H1 (cell line): ENCODE results near the gene HIPK2. TPM values are rescaled to one million over a fixed set of nuclear protein-coding genes. Genes with fewer than 3 reads are reported as not detected.

ENCODE experiments used
- CTCF ChIA-PET: fragments of 300-600 bp; sonication (Branson Sonifier 250); formaldehyde crosslinking; loops from one replicate; lab custom pipeline; 2021; ENCODE audit not compliant: partially characterized antibody; lab: Charles Lee
- POLR2A ChIA-PET: fragments of 300-600 bp; sonication (Branson Sonifier 250); formaldehyde crosslinking; loops from one replicate; lab custom pipeline; 2021; ENCODE audit warnings: inconsistent platforms; ENCODE audit not compliant: partially characterized antibody; lab: Charles Lee
- DNase-seq, 2 experiments: peaks; one replicate each; pipeline versions ENCODE4 v3.0.0 to v3.0.0-alpha.2; 2010 to 2022; ENCODE audit warnings: low spot score in 2 of 2, low read depth in 1 of 2, mixed read lengths in 1 of 2
- FAIRE-seq: peaks from 2 replicates; lab custom pipeline; 2011; peaks lifted over from hg19 to GRCh38; lab: Jason Lieb, UNC
- H2AFZ ChIP-seq: 2 replicates; pipeline ENCODE4 v1.8.1; 2012; ENCODE audit warnings: low read length, inconsistent platforms
- H2AK5ac ChIP-seq: 2 replicates; pipeline ENCODE4 v1.6.1; 2013; ENCODE audit warnings: low read depth, low read length
- H2BK120ac ChIP-seq: replicated peaks from 2 replicates; pipeline ENCODE3; 2013; ENCODE audit warnings: low read depth, low read length, inconsistent platforms
- H2BK12ac ChIP-seq: 2 replicates; pipeline ENCODE4 v1.6.1; 2013; ENCODE audit warnings: low read depth, low read length
- H2BK15ac ChIP-seq: 2 replicates; pipeline ENCODE4 v1.6.1; 2013; ENCODE audit warnings: low read length
- H2BK20ac ChIP-seq: 2 replicates; pipeline ENCODE4 v1.6.1; 2013; ENCODE audit warnings: low read length
- H2BK5ac ChIP-seq: 2 replicates; pipeline ENCODE4 v1.6.1; 2013; ENCODE audit warnings: low read depth, low read length
- H3K14ac ChIP-seq: 2 replicates; pipeline ENCODE4 v1.6.1; 2013; ENCODE audit warnings: inconsistent platforms; ENCODE audit not compliant: insufficient read length
- H3K18ac ChIP-seq: 2 replicates; pipeline ENCODE4 v1.6.1; 2013; ENCODE audit warnings: low read length; ENCODE audit errors: extremely low read depth
- H3K23ac ChIP-seq: 2 replicates; pipeline ENCODE4 v1.6.1; 2013; ENCODE audit warnings: inconsistent platforms; ENCODE audit not compliant: insufficient read length
- H3K23me2 ChIP-seq: 2 replicates; pipeline ENCODE4 v1.6.1; 2013; ENCODE audit warnings: low read depth, low read length
- H3K27ac ChIP-seq: 2 replicates; pipeline ENCODE4 v1.6.1; 2011; ENCODE audit warnings: low read depth, low read length, inconsistent platforms
- H3K27me3 ChIP-seq, 4 experiments: replicated peaks in 1 of 4; 1 replicate in 1 of 4; 2 replicates in 3 of 4; pipeline versions ENCODE4 v1.6.1 to v1.8.1; 2011 to 2013; ENCODE audit warnings: low read length in 3 of 4, mild to moderate bottlenecking in 3 of 4, inconsistent platforms in 2 of 4, mixed read lengths in 2 of 4, moderate library complexity in 1 of 4; ENCODE audit not compliant: control insufficient read depth in 3 of 4, insufficient read depth in 3 of 4; ENCODE audit errors: extremely low read depth in 1 of 4
- H3K36me3 ChIP-seq, 4 experiments: 2 replicates each; pipeline versions ENCODE4 v1.6.1 to v1.8.1; 2011 to 2013; ENCODE audit warnings: mild to moderate bottlenecking in 4 of 4, low read length in 3 of 4, moderate library complexity in 2 of 4, control low read depth in 1 of 4, inconsistent platforms in 1 of 4; ENCODE audit not compliant: insufficient read depth in 4 of 4, control insufficient read depth in 2 of 4
- H3K4ac ChIP-seq: replicated peaks from 2 replicates; pipeline ENCODE3; 2013; ENCODE audit warnings: low read length, low read depth, mixed read lengths, inconsistent platforms; ENCODE audit not compliant: insufficient read length
- H3K4me1 ChIP-seq, 4 experiments: replicated peaks in 1 of 4; 1 replicate in 1 of 4; 2 replicates in 3 of 4; pipeline versions ENCODE4 v1.6.1 to v1.8.1; 2011 to 2013; ENCODE audit warnings: low read length in 3 of 4, inconsistent platforms in 2 of 4, mixed read lengths in 1 of 4; ENCODE audit not compliant: insufficient read depth in 4 of 4, control insufficient read depth in 3 of 4
- H3K4me2 ChIP-seq, 2 experiments: 2 replicates each; pipeline versions ENCODE4 v1.6.1 to v1.8.1; 2011 to 2013; ENCODE audit warnings: low read depth in 2 of 2, low read length in 2 of 2, control low read depth in 1 of 2, inconsistent platforms in 1 of 2, mild to moderate bottlenecking in 1 of 2; ENCODE audit not compliant: insufficient read depth in 1 of 2
- H3K4me3 ChIP-seq, 4 experiments: fragments of 200-600, 300-600 bp in 1 of 4; sonication (generic), shearing (Covaris generic), sonication (Bioruptor Twin) in 1 of 4; 2 replicates each; pipeline versions ENCODE4 v1.5.1 to v1.8.1; 2011 to 2016; ENCODE audit warnings: low read length in 4 of 4, low read depth in 3 of 4, control low read depth in 2 of 4, inconsistent platforms in 2 of 4, mild to moderate bottlenecking in 2 of 4, mixed read lengths in 1 of 4, moderate library complexity in 1 of 4; ENCODE audit not compliant: insufficient read depth in 2 of 4; ENCODE audit errors: extremely low read depth in 1 of 4
- H3K56ac ChIP-seq: replicated peaks from 2 replicates; pipeline ENCODE3; 2013; ENCODE audit warnings: low read depth, mild to moderate bottlenecking, mixed read lengths, low read length, inconsistent platforms; ENCODE audit not compliant: insufficient read length
- H3K79me1 ChIP-seq: 2 replicates; pipeline ENCODE4 v1.6.1; 2013; ENCODE audit warnings: low read depth, low read length, control low read depth
- H3K79me2 ChIP-seq, 2 experiments: 2 replicates each; pipeline versions ENCODE4 v1.6.1 to v1.8.1; 2012 to 2013; ENCODE audit warnings: low read length in 2 of 2, mild to moderate bottlenecking in 2 of 2, inconsistent platforms in 1 of 2; ENCODE audit not compliant: insufficient read depth in 2 of 2, control insufficient read depth in 1 of 2
- H3K9ac ChIP-seq, 4 experiments: replicated peaks in 1 of 4; 1 replicate in 1 of 4; 2 replicates in 3 of 4; pipeline versions ENCODE4 v1.6.1 to v1.8.1; 2011 to 2013; ENCODE audit warnings: low read depth in 3 of 4, low read length in 3 of 4, control low read depth in 2 of 4, mild to moderate bottlenecking in 2 of 4, moderate library complexity in 2 of 4, inconsistent platforms in 1 of 4; ENCODE audit errors: extremely low read depth in 1 of 4
- H3K9me3 ChIP-seq, 2 experiments: 2 replicates each; pipeline versions ENCODE4 v1.6.1 to v1.8.1; 2012 to 2013; ENCODE audit warnings: mild to moderate bottlenecking in 2 of 2, moderate library complexity in 2 of 2, control low read depth in 1 of 2, inconsistent platforms in 1 of 2, low read depth in 1 of 2, low read length in 1 of 2, mixed read lengths in 1 of 2; ENCODE audit not compliant: insufficient read depth in 2 of 2
- H4K20me1 ChIP-seq, 2 experiments: replicated peaks in 1 of 2; 2 replicates each; pipeline versions ENCODE3 to v1.8.1; 2011 to 2013; ENCODE audit warnings: inconsistent platforms in 2 of 2, low read length in 2 of 2, mild to moderate bottlenecking in 1 of 2; ENCODE audit not compliant: insufficient read depth in 2 of 2, control insufficient read depth in 1 of 2
- H4K5ac ChIP-seq: 2 replicates; pipeline ENCODE4 v1.6.1; 2013; ENCODE audit warnings: low read length, low read depth, mixed read lengths, inconsistent platforms; ENCODE audit not compliant: insufficient read length
- H4K8ac ChIP-seq: 2 replicates; pipeline ENCODE4 v1.8.0; 2013; ENCODE audit warnings: mild to moderate bottlenecking, moderate library complexity, low read length, inconsistent platforms; ENCODE audit not compliant: insufficient read depth; ENCODE audit errors: extremely low read depth
- H4K91ac ChIP-seq: replicated peaks from 2 replicates; pipeline ENCODE3; 2013; ENCODE audit warnings: low read length, mixed read lengths, inconsistent platforms; ENCODE audit not compliant: insufficient read length
- PHF8 ChIP-seq: fragments of 200-600 bp; sonication (generic); conservative IDR thresholded peaks from 2 replicates; pipeline ENCODE4 v1.7.1; 2012; ENCODE audit warnings: low read depth, mild to moderate bottlenecking, inconsistent platforms, low read length, moderate library complexity
- RAD21 ChIP-seq, 2 experiments: IDR thresholded peaks in 1 of 2; conservative IDR thresholded peaks in 1 of 2; 2 replicates each; pipeline ENCODE4 v1.6.1; 2011; ENCODE audit warnings: low read depth in 2 of 2, low read length in 2 of 2, improper control_type of control experiment in 1 of 2, inconsistent platforms in 1 of 2, mild to moderate bottlenecking in 1 of 2, moderate library complexity in 1 of 2
- WGBS, 2 experiments: shearing (Covaris generic) in 1 of 2; methylation state at CpG; one replicate each; pipeline versions ENCODE4 v1.1.6 to v1.1.7; 2013 to 2015; ENCODE audit warnings: low lambda C conversion rate in 2 of 2, mixed read lengths in 2 of 2, inconsistent platforms in 1 of 2, low coverage in 1 of 2, missing lambda C conversion rate in 1 of 2; ENCODE audit not compliant: insufficient replicate concordance in 2 of 2, insufficient coverage in 1 of 2, insufficient read length in 1 of 2; ENCODE audit errors: extremely low coverage in 1 of 2, missing lambda C conversion rate in 1 of 2; 5-methylcytosine and 5-hydroxymethylcytosine counted together
- polyA plus RNA-seq, 7 experiments: library from polyadenylated mRNA; depleted of rRNA in 3 of 7; stranded (reverse) in 5 of 7; unstranded in 2 of 7; fragments of >200 nt in 5 of 7; fragments of 200-250 nt in 2 of 7; gene quantifications; 1 replicate in 5 of 7; 2 replicates in 1 of 7; 4 replicates in 1 of 7; pipeline versions ENCODE4 v1.2.1 to v1.2.3, GENCODE V29; 2011 to 2013; ENCODE audit warnings: missing spikeins in 2 of 7, mixed read lengths in 2 of 7
- total RNA-seq: library from RNA; stranded (reverse); fragmentation: NEBNext Ultra II Directional; extraction: Animal tissue kit (Norgen Biotek cat#: 25700); gene quantifications from 2 replicates; pipeline ENCODE4 v1.2.1, GENCODE V29; 2021
- TF ChIP-seq, protein P1 (sequence below), 3 experiments: IDR thresholded peaks; 1 replicate in 2 of 3; 2 replicates in 1 of 3; pipeline versions ENCODE4 v1.5.1 to v1.6.1; 2011; ENCODE audit warnings: low read length in 3 of 3, mild to moderate bottlenecking in 3 of 3, inconsistent platforms in 2 of 3, low read depth in 1 of 3, moderate library complexity in 1 of 3; ENCODE audit not compliant: insufficient read depth in 1 of 3; ENCODE audit errors: control extremely low read depth in 1 of 3

Gene HIPK2
- total and polyA plus RNA-seq, 2 of the 8 experiments (the other 6 are each of a cell fraction or from before 2014, with no cell fraction given), result 8.3 to 24.3 TPM

DNA sequence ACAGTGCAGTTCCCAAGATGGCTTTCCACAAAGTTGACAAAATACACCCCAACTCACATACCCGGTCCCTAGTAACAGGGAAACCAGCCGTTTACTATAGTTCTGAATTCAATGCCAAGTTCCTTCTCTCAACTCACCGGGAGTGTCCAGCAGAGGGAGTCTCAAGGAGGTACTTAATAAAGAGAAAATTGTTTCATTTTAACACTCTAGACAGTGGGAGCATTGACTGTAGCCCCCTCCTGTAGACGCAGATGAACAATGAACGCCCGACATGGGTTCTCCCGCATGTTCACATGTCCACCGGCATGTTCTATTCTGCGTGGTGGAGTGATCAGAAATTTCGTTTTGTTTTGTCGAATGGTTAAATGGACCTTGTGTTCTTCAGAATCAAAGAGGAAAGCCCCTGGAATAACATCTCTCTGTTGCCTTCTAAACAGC is 1.9 kb downstream of the HIPK2 start:
- no peak overlapping the region for H2BK120ac ChIP-seq
- no peak overlapping the region for H3K27ac ChIP-seq
- H2BK12ac ChIP-seq, result no peak overlapping the region
- H3K79me1 ChIP-seq, result no peaks in the 10 kb centered on the region; the same call in 1 of the 2 replicates
- ChIA-PET POLR2A (no interaction called here), CTCF (no interaction called here)
- DNase-seq (peak in 1 of 2 experiments; percentile 55), FAIRE-seq (no peak)
- H2BK15ac ChIP-seq, result no peak overlapping the region
- no peak overlapping the region for H2BK20ac ChIP-seq
- H4K91ac ChIP-seq, result no peak overlapping the region
- no peak overlapping the region for H3K23ac ChIP-seq
- no peak overlapping the region for H4K5ac ChIP-seq
- 47% methylated on average over 11 of the region's 11 CpGs; no CpG with 5 or more reads in 1 of the 2 experiments for WGBS, 2 experiments
- no peaks in the 10 kb centered on the region for H3K9me3 ChIP-seq
- no peaks in the 10 kb centered on the region for H3K36me3 ChIP-seq
- no peak overlapping the region for H3K18ac ChIP-seq
- H3K14ac ChIP-seq, result no peak overlapping the region
- no peak overlapping the region for H3K4ac ChIP-seq
- H4K8ac ChIP-seq, result no peak overlapping the region
- peaks cover 2 to 33% (median 18%) of the 10 kb centered on the region in 4 experiments for H3K27me3 ChIP-seq
- no peak overlapping the region for H2AFZ ChIP-seq
- H3K4me3 ChIP-seq, result peak overlapping the region in 1 of 4 experiments; percentile 82; a peak in 2 of 8 replicates
- peaks cover 0 to 45% of the 10 kb centered on the region in 2 experiments; a peak in 3 of 4 replicates for H3K79me2 ChIP-seq
- no peak overlapping the region for H3K9ac ChIP-seq
- no peak overlapping the region for H3K56ac ChIP-seq
- TF ChIP-seq PHF8 (no peak), RAD21 (IDR thresholded peaks at IDR 0.05 in 1 of 2, conservative IDR thresholded peaks at IDR 0.05 in 1 of 2; ENCODE audit: low read depth in 2 of 2, low read length in 2 of 2) (peak; percentile 38 to 53)
- TF ChIP-seq, protein P1, sequence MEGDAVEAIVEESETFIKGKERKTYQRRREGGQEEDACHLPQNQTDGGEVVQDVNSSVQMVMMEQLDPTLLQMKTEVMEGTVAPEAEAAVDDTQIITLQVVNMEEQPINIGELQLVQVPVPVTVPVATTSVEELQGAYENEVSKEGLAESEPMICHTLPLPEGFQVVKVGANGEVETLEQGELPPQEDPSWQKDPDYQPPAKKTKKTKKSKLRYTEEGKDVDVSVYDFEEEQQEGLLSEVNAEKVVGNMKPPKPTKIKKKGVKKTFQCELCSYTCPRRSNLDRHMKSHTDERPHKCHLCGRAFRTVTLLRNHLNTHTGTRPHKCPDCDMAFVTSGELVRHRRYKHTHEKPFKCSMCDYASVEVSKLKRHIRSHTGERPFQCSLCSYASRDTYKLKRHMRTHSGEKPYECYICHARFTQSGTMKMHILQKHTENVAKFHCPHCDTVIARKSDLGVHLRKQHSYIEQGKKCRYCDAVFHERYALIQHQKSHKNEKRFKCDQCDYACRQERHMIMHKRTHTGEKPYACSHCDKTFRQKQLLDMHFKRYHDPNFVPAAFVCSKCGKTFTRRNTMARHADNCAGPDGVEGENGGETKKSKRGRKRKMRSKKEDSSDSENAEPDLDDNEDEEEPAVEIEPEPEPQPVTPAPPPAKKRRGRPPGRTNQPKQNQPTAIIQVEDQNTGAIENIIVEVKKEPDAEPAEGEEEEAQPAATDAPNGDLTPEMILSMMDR (IDR thresholded peaks at IDR 0.05; ENCODE audit: control extremely low read depth in 1 of 3, insufficient read depth in 1 of 3, low read depth in 1 of 3, low read length in 3 of 3), result peak in 2 of 3 experiments; percentile 48 to 65; a peak in 3 of 4 replicates
- peaks cover 0 to 5% of the 10 kb centered on the region in 2 experiments for H4K20me1 ChIP-seq
- no peak overlapping the region for H2AK5ac ChIP-seq
- H3K4me2 ChIP-seq, result peak overlapping the region; percentile 87; a peak in 2 of 4 replicates
- peaks cover 0 to 4% (median 1%) of the 10 kb centered on the region in 4 experiments; a peak in 2 of 7 replicates for H3K4me1 ChIP-seq
- H3K23me2 ChIP-seq, result peaks cover 10% of the 10 kb centered on the region
- H2BK5ac ChIP-seq, result no peak overlapping the region
